Diencephalon (tissue), 1 donor: ENCODE results near the gene ATP5PB. TPM values are rescaled to one million over a fixed set of nuclear protein-coding genes. Genes with fewer than 3 reads are reported as not detected.

Experiments used
- small RNA-seq: library from RNA; depleted of rRNA; stranded (forward); fragments of <200 nt; gene quantifications from one replicate; pipeline ENCODE3, GENCODE V24; 2014
- total RNA-seq: library from RNA; depleted of rRNA; stranded (reverse); fragments of >200 nt; gene quantifications from one replicate; pipeline ENCODE4 v1.2.3, GENCODE V29; 2014

The ATP5PB gene
- total RNA-seq, result 209 TPM

DNA sequence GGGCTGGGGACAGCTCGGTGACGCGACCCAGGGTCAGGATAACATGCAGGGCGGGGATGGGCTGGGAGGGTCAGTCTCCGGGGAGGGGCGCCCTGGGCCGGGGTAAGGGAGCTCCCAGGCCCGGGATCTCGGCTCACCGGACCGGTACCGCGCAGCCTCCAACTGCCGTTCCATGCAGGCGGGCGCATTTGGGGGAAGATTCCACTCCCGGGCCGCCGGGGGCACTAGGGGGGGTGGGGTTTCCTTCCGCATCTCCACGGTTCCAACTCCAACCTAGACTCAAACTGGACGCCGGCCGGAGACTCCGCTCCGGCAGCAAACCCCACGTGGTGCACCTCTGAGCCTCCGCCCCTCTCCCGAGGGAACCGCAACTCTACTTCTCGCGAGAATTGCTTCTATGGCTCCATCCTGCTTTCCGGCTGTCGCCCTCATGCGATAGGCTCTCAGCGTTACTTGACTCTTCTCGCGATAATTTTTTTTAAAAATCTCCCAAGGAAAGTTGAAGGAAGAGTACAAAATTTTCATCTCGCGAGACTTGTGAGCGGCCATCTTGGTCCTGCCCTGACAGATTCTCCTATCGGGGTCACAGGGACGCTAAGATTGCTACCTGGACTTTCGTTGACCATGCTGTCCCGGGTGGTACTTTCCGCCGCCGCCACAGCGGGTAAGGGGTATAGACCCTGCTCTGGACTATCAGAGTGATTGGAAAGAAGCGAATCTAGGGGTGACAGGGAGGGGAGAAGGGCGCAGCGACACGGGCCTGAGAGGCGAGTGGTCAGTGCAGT lies at the start of gene ATP5PB, which contains the start of gene WDR77:
Gene ATP5PB (plus strand): TSS at position 547 of the 785 bp plus-strand sequence. CDS start 78 bp downstream, at position 625.
Gene WDR77 (minus strand): TSS at position 339 of the 785 bp plus-strand sequence. CDS start 87 bp downstream, at position 252.

GRCh38 chr1:111503585-111504060 lies 54.4 kb downstream of the ATP5PB start, which contains the start of the genes ADORA3 and TMIGD3:
Gene ADORA3, minus strand, starts transcription at chr1:111503633. Its CDS starts 279 bp downstream, at chr1:111503354.
Gene TMIGD3, minus strand, starts transcription at chr1:111503633. Its CDS starts 279 bp downstream, at chr1:111503354.

Small RNA genes within 50 kb of the gene (small RNA-seq; reads per million reads assigned to genes)
- not detected for gene RF00019
- not detected for gene RNU6-792P

Other genes starting within 250 kb of the ATP5PB start
- 2.3 TPM for gene DENND2D, start 248.8 kb upstream of the ATP5PB start, total RNA-seq
- gene CHI3L2, start 221.8 kb upstream of the ATP5PB start, total RNA-seq, result 0.92 TPM
- not detected for gene CHIA, start 158.6 kb upstream of the ATP5PB start, total RNA-seq
- gene OVGP1, start 21.7 kb upstream of the ATP5PB start, total RNA-seq, result 1.6 TPM
- 36.2 TPM for gene WDR77, start 208 bp upstream of the ATP5PB start, total RNA-seq
- gene C1orf162, start 24.5 kb downstream of the ATP5PB start, total RNA-seq, result 1.2 TPM
- gene ADORA3, start 54.2 kb downstream of the ATP5PB start, total RNA-seq, result 3.0 TPM
- 4.8 TPM for gene TMIGD3, start 54.2 kb downstream of the ATP5PB start, total RNA-seq
- 36.9 TPM for gene RAP1A, start 170.3 kb downstream of the ATP5PB start, total RNA-seq